Keratinocyte (primary cell): ENCODE measurements around the gene LSM14B. TPM values are rescaled to one million over a fixed set of nuclear protein-coding genes. Genes with fewer than 3 reads are reported as not detected.

Experiments used
- DNase-seq: peaks from one replicate; pipeline ENCODE4 v3.0.0-alpha.2; 2011; ENCODE audit warnings: low read depth, missing footprints, low spot score
- FAIRE-seq: peaks from 2 replicates; lab custom pipeline; 2011; peaks lifted over from hg19 to GRCh38; lab: Jason Lieb, UNC
- H2AFZ ChIP-seq: 2 replicates; pipeline ENCODE4 v1.6.0; 2012; ENCODE audit warnings: low read length, control low read depth, inconsistent platforms; ENCODE audit not compliant: control insufficient read depth
- H3K27ac ChIP-seq: 2 replicates; pipeline ENCODE4 v1.5.1; 2011; ENCODE audit warnings: low read length; ENCODE audit not compliant: control insufficient read depth, insufficient read depth
- H3K27me3 ChIP-seq: 3 replicates; pipeline ENCODE4 v1.6.0; 2011; ENCODE audit warnings: low read length; ENCODE audit not compliant: control insufficient read depth, insufficient read depth; ENCODE audit errors: extremely low read depth
- H3K36me3 ChIP-seq, 2 experiments: 2 replicates in 1 of 2; 3 replicates in 1 of 2; pipeline ENCODE4 v1.5.1; 2011; ENCODE audit warnings: low read length in 2 of 2, mild to moderate bottlenecking in 1 of 2; ENCODE audit not compliant: control insufficient read depth in 2 of 2, insufficient read depth in 2 of 2; ENCODE audit errors: extremely low read depth in 1 of 2
- H3K4me1 ChIP-seq: 3 replicates; pipeline ENCODE4 v1.5.1; 2011; ENCODE audit warnings: low read length; ENCODE audit not compliant: control insufficient read depth, insufficient read depth; ENCODE audit errors: extremely low read depth
- H3K4me2 ChIP-seq: 3 replicates; pipeline ENCODE4 v1.6.0; 2011; ENCODE audit warnings: low read depth, low read length; ENCODE audit not compliant: control insufficient read depth, insufficient read depth; ENCODE audit errors: extremely low read depth
- H3K4me3 ChIP-seq, 3 experiments: fragments of 200-600 bp in 1 of 3; sonication (generic) in 1 of 3; 2 replicates in 2 of 3; 3 replicates in 1 of 3; pipeline ENCODE4 v1.5.1; 2011 to 2016; ENCODE audit warnings: low read length in 3 of 3, mild to moderate bottlenecking in 3 of 3, control low read depth in 2 of 3, inconsistent platforms in 1 of 3, low read depth in 1 of 3, mixed read lengths in 1 of 3, mixed run types in 1 of 3, moderate library complexity in 1 of 3; ENCODE audit not compliant: control insufficient read depth in 2 of 3, insufficient read depth in 2 of 3; ENCODE audit errors: extremely low read depth in 1 of 3
- H3K79me2 ChIP-seq: 2 replicates; pipeline ENCODE4 v1.6.0; 2012; ENCODE audit warnings: low read length; ENCODE audit not compliant: control insufficient read depth, insufficient read depth
- H3K9ac ChIP-seq: 3 replicates; pipeline ENCODE4 v1.6.0; 2011; ENCODE audit warnings: low read length; ENCODE audit not compliant: control insufficient read depth, insufficient read depth; ENCODE audit errors: extremely low read depth
- H3K9me1 ChIP-seq: 3 replicates; pipeline ENCODE4 v1.6.0; 2011; ENCODE audit warnings: low read length; ENCODE audit not compliant: control insufficient read depth, insufficient read depth; ENCODE audit errors: extremely low read depth
- H3K9me3 ChIP-seq: 2 replicates; pipeline ENCODE4 v1.5.1; 2012; ENCODE audit warnings: low read depth, low read length; ENCODE audit not compliant: control insufficient read depth
- H4K20me1 ChIP-seq: 3 replicates; pipeline ENCODE4 v1.6.0; 2011; ENCODE audit warnings: low read length; ENCODE audit not compliant: control insufficient read depth, insufficient read depth; ENCODE audit errors: extremely low read depth
- EZH2 ChIP-seq: IDR thresholded peaks from one replicate; pipeline ENCODE4 v1.6.1; 2012; ENCODE audit warnings: inconsistent platforms, mild to moderate bottlenecking, low read length, moderate library complexity
- dilution Hi-C: fragments of 300-500 bp; cut with MboI; formaldehyde crosslinking; loops from one replicate; pipeline ENCODE4 v1.7.0; 2020; ENCODE audit warnings: low sequenced_read_pairs; ENCODE audit not compliant: extremely low pct_ligation_motif_present
- polyA plus RNA-seq, 5 experiments: library from polyadenylated mRNA; depleted of rRNA in 3 of 5; stranded (reverse) in 3 of 5; stranded (forward) in 1 of 5; unstranded in 1 of 5; fragments of >200 nt; gene quantifications; 1 replicate in 1 of 5; 2 replicates in 3 of 5; 3 replicates in 1 of 5; pipeline versions ENCODE4 v1.2.1 to v1.2.3, GENCODE V29; 2011 to 2012; ENCODE audit warnings: missing spikeins in 2 of 5, low read depth in 1 of 5, low replicate concordance in 1 of 5
- TF ChIP-seq, protein P1 (sequence below), 3 experiments: IDR thresholded peaks in 1 of 3; conservative IDR thresholded peaks in 1 of 3; optimal IDR thresholded peaks in 1 of 3; 2 replicates in 2 of 3; 3 replicates in 1 of 3; pipeline versions ENCODE3 to v1.5.1; 2011; ENCODE audit warnings: low read length in 3 of 3, mild to moderate bottlenecking in 3 of 3, moderate library complexity in 2 of 3, control low read depth in 1 of 3, inconsistent platforms in 1 of 3; ENCODE audit not compliant: insufficient read depth in 2 of 3; ENCODE audit errors: extremely low read depth in 1 of 3

The LSM14B gene
- polyA plus RNA-seq, 1 donor (not counting 4 experiments of a cell fraction or from before 2014, with no cell fraction given), result 21.7 TPM

GRCh38 chr20:62105592-62105991, 16.7 kb upstream of the LSM14B start:
- H3K9me1 ChIP-seq, result no peaks in the 10 kb centered on the region
- TF ChIP-seq, protein P1, sequence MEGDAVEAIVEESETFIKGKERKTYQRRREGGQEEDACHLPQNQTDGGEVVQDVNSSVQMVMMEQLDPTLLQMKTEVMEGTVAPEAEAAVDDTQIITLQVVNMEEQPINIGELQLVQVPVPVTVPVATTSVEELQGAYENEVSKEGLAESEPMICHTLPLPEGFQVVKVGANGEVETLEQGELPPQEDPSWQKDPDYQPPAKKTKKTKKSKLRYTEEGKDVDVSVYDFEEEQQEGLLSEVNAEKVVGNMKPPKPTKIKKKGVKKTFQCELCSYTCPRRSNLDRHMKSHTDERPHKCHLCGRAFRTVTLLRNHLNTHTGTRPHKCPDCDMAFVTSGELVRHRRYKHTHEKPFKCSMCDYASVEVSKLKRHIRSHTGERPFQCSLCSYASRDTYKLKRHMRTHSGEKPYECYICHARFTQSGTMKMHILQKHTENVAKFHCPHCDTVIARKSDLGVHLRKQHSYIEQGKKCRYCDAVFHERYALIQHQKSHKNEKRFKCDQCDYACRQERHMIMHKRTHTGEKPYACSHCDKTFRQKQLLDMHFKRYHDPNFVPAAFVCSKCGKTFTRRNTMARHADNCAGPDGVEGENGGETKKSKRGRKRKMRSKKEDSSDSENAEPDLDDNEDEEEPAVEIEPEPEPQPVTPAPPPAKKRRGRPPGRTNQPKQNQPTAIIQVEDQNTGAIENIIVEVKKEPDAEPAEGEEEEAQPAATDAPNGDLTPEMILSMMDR (optimal IDR thresholded peaks at IDR 0.05 in 1 of 3, IDR thresholded peaks at IDR 0.05 in 1 of 3, conservative IDR thresholded peaks at IDR 0.05 in 1 of 3; ENCODE audit: extremely low read depth in 1 of 3, insufficient read depth in 2 of 3, low read length in 3 of 3), result no peak
- no peak for TF ChIP-seq EZH2
- no peak overlapping the region for H3K27ac ChIP-seq
- no peak overlapping the region for H3K9ac ChIP-seq
- H3K9me3 ChIP-seq, result peaks cover 16% of the 10 kb centered on the region
- H3K79me2 ChIP-seq, result no peaks in the 10 kb centered on the region
- no peaks in the 10 kb centered on the region for H3K36me3 ChIP-seq
- no peaks in the 10 kb centered on the region for H3K4me1 ChIP-seq
- no peak for DNase-seq
- no peaks in the 10 kb centered on the region for H3K27me3 ChIP-seq
- no peaks in the 10 kb centered on the region for H4K20me1 ChIP-seq
- H3K4me3 ChIP-seq, result no peak overlapping the region
- no peak overlapping the region for H2AFZ ChIP-seq
- no peak overlapping the region for H3K4me2 ChIP-seq
- dilution Hi-C loops, result no loop called here
- no peak for FAIRE-seq

GRCh38 chr20:62111148-62111547, 11.1 kb upstream of the LSM14B start:
- H3K79me2 ChIP-seq, result no peaks in the 10 kb centered on the region
- no peak for TF ChIP-seq EZH2
- TF ChIP-seq, protein P1 (optimal IDR thresholded peaks at IDR 0.05 in 1 of 3, IDR thresholded peaks at IDR 0.05 in 1 of 3, conservative IDR thresholded peaks at IDR 0.05 in 1 of 3; ENCODE audit: extremely low read depth in 1 of 3, insufficient read depth in 2 of 3, low read length in 3 of 3), result no peak
- H3K9ac ChIP-seq, result no peak overlapping the region
- no peak for FAIRE-seq
- H3K4me1 ChIP-seq, result no peaks in the 10 kb centered on the region
- no peaks in the 10 kb centered on the region for H4K20me1 ChIP-seq
- no peak overlapping the region for H3K4me3 ChIP-seq
- H3K27ac ChIP-seq, result no peak overlapping the region
- no peaks in the 10 kb centered on the region for H3K9me1 ChIP-seq
- peaks cover 11% of the 10 kb centered on the region for H3K27me3 ChIP-seq
- dilution Hi-C loops, result no loop called here
- peaks cover 20% of the 10 kb centered on the region for H3K9me3 ChIP-seq
- no peak for DNase-seq
- H2AFZ ChIP-seq, result no peak overlapping the region
- H3K4me2 ChIP-seq, result no peak overlapping the region
- no peaks in the 10 kb centered on the region for H3K36me3 ChIP-seq
